ENCODE data around the gene RAB11FIP2.

- TF ChIP-seq CTCF (IDR thresholded peaks at IDR 0.05; ENCODE audit: insufficient read depth, low read depth, low read length) (no peak), EZH2 (IDR thresholded peaks at IDR 0.05; ENCODE audit: insufficient read depth, low read length) (no peak)
Measured at GRCh38 chr10:117983961-117984360, 62.8 kb downstream of the RAB11FIP2 start.

Measured in astrocyte (in vitro differentiated cells and primary cell).